Measurements from ENCODE around the gene CD3E. TPM values are rescaled to one million over a fixed set of nuclear protein-coding genes. Genes with fewer than 3 reads are reported as not detected.
A peak's percentile ranks its signal among the peaks of the same experiment; 100 is the strongest.

The CD3E gene
- polyA plus RNA-seq, 3 donors: 0.36 to 0.48 (median 0.39) TPM

DNA sequence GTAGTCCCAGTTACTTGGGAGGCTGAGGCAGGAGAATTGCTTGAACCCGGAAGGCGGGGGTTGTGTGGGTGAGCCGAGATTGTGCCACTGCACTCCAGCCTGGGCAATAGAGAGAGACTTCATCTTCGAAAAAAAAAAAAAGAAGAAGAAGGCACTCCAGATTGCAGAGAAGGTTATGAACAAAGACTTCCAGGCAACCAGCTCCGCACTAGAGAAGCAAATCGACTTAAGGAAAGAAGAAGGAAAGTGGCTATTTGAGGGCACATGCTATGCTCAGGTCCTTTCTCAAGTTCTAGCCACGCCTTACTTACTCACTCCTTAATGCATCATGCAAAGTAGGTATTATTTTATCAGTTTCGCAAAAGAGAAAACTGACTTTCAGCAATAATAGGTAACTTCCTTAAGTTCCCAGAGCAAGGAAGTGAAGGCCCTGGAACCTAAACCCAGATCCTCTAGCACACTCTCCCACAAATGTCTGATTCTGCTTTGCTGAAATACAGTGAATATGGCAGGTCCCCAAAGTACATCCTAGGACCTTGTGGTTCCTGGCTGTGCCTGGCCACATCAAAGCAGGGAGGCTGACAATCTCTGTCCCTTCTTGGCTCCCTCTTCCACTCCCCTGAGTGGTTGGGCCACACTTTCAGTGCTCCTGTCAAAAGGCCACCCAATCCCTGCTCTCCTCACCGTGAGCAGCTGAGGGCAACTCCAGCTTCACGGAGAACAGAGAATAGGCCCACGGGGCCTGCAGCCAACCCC is 14.2 kb downstream of the CD3E start:
- DNase-seq (ENCODE audit: extremely low read depth in 1 of 11, low read depth in 9 of 11, low spot score in 4 of 11): no peak

DNA sequence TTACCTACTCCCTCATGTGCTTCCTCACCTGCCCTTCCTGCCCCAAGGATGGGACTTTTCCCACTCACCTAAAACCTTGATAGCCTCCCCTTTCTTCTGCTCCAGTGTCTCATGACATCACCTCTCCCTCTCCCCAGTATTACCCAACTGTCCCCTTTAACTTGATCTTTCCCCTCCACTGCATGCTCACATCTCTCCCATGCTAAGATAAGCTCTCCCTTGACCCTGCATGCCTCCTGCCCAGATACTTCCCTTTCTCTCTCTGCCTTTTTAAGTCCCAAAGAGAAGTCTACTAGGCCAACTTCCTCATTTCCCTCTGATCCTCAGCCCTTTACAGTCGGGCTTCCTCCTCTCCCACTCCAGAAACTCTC is 14.8 kb downstream of the CD3E start:
- DNase-seq (ENCODE audit: extremely low read depth in 1 of 11, low read depth in 9 of 11, low spot score in 4 of 11): no peak

DNA sequence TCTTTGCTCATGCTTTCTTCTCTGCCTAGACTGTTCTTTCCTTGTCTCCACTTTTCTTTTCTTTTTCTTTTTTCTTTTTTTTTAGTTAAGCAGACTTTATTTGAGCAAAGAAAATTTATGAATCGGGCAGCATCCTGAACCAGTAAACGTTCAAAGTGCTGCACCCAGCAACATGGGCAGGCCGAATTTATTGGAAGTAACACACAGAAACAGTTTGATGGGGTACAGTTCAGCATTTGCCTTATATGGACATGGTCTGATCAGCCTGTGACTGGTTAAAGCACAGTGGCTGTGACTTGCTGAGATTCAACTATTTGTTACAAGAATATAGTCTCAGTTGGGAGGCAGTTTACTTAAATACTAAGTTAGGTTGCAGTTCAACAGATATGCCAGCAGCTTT is 16.0 kb downstream of the CD3E start:
- no peak for DNase-seq (ENCODE audit: extremely low read depth in 1 of 11, low read depth in 9 of 11, low spot score in 4 of 11)

DNA sequence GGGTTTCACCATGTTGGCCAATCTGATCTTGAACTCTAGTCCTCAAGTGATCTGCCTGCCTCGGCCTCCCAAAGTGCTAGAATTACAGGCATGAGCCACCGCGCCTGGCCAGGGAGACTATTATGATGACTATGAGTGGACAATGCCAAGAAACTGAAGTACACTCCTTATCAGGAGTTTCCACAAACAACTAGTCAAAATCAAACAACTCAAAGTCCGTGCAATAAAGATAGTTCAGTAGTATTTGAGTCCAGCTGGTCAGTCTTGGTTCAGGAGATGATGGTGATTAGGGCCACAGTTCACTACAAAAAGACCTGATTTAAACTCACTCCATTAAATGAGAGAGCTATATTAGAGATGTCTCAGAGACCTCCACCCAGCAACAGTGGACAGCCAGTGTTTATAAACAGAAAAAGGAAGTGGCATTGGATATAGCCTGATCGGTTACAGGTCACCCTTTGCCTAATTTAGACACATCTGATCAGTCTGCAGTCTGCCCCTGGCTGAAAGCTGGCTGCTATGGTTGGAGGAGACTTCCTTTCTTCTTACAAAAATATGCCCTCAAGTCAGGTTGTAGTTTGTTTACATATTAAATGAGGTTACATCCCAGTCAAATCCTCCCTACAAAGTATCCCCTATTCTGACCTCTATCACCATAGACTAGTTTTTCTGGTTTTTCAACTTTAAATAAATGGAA is 17.0 kb downstream of the CD3E start:
- DNase-seq (ENCODE audit: extremely low read depth in 1 of 11, low read depth in 9 of 11, low spot score in 4 of 11): no peak

DNA sequence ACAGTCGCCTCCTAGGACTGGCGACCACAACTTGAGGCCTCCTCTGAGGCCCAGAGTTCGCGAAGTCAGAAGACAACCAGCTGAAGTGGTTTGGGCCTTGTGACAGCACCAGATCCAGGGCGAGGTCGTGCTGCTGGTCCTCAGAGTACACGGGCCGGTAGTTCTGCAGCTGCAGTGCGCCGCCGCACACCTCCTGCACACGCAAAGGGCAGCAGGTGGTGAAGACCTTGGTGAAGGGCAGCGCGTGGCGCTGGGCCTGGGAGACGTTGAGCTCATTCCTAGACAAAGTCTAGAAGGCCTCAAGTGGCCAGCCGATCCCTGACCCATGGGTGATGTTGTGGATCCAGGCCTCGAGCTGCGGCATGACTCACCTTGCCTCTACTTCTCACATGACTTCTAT is 18.2 kb downstream of the CD3E start:
- DNase-seq (ENCODE audit: extremely low read depth in 1 of 11, low read depth in 9 of 11, low spot score in 4 of 11): no peak

DNA sequence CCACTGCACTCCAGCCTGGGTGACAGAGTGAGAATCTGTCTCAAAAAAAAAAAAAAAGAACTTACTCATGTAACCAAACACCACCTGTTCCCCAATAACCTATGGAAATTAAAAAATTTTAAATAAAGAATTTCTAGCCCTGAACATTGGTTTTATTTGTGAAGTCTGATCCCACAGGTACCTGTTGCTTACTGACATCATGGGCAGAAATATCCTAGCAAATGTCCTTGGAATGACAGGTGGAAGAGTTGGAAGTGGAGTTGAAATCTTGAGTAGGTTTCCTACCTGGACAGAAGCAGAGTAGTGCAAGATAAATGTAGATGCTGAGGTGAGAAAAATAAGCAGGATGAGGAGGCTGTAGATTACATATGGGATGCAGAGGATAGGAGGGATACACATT is 20.8 kb downstream of the CD3E start:
- no peak for DNase-seq (ENCODE audit: extremely low read depth in 1 of 11, low read depth in 9 of 11, low spot score in 4 of 11)

DNA sequence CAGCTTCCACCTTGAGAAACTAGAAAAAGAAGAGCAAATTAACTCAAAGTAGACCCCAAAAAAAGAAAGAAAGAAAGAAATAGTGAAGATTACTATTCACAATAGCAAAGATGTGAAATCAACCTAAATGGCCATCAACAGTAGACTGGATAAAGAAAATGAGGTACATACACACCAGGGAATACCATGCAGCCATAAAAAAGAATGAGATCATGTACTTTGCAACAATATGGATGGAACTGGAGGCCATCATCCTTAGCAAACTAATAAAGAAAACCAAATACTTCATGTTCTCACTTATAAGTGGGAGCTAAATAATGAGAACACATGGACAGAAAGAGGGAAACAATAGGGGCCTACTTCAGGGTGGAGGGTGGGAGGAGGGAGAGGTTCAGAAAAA is 24.2 kb downstream of the CD3E start:
- no peak for DNase-seq (ENCODE audit: extremely low read depth in 1 of 11, low read depth in 9 of 11, low spot score in 4 of 11)

DNA sequence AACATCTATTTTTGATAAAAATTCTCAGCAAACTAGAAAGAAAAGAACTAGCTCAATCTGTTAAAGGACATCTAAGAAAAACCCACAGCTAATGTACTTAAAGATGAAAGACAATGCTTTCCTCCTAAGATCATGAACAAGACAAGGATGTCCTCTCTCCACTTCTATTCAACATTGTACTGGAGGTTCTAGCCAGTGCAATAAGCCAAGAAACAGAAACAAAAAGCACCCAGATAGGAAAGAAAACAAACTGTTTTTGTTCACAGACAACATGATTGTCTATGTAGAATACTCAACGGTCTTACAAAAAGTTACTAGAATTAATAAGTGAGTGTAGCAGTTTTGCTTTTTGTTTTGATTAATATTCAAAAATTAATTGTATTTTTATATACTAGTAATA is 30.2 kb downstream of the CD3E start:
- no peak for DNase-seq (ENCODE audit: extremely low read depth in 1 of 11, low read depth in 9 of 11, low spot score in 4 of 11)

DNA sequence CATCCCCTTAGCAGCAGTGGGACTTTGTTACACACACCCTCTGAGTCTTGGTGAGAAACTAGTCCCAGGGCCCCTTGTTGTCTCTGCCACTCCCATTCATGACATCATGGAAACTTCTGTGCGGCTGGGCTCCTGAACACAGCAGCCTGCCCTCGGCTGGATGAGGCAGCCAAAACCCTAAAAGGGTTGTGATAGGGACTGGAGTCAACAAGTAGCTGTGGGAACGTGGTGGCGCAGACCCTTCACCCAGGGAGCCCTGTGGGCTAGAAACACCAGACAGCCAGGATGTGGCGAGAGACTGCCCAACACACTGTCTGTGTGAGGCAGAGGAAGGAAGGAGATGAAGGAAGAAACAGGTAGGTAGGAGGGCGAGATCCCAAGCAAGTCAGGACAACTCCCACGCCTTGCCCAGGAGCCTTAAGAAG is 34.1 kb downstream of the CD3E start:
- no peak for DNase-seq (ENCODE audit: extremely low read depth in 1 of 11, low read depth in 9 of 11, low spot score in 4 of 11)

DNA sequence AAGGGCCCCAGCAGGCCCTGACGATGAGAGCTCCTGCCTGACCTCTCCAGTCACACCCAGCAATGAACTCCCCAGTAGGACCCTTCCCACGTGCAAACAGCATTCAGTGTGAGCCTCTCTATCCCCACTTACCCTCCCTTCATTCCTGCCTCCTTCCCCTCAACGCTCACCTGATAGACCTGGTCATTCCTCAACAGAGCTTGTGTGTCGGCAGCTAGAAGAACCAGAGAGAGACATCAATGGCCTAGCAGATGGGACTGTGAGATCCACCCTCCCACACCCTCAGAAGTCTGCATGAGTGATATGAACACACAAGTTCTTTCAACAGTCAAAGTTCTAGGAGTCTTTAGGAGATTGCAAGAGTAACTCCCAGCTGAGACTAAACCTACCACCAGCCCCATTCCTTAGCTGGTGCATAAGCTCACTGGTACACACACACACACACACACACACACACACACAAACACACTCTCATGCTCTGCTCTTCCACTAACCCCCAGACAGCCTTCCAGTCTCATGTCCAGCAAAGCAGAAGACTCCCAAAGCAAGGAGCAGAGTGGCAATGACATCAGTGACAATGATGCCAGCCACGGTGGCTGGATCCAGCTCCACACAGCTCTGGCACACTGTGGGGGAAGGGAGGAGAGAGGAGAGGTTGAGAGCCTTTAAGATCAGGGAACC is 34.9 kb downstream of the CD3E start:
- no peak for DNase-seq (ENCODE audit: extremely low read depth in 1 of 11, low read depth in 9 of 11, low spot score in 4 of 11)

DNA sequence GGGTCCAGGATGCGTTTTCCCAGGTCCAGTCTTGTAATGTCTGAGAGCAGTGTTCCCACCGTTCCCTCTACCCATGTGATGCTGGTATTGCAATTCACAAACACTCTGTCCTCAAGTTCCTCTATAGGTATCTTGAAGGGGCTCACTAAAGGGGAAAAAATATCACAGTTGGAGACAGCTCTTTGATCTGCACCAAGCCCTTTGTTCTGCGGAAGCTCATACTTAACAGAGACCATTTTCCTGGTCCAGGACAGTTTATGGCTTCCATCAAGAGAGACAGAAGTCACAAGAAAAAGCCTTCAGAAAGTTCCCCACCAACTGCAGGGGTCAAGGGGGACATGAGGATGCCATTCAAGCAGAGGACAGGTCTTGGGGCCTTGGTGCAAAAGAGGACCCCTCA is 35.9 kb downstream of the CD3E start:
- DNase-seq (ENCODE audit: extremely low read depth in 1 of 11, low read depth in 9 of 11, low spot score in 4 of 11): no peak

DNA sequence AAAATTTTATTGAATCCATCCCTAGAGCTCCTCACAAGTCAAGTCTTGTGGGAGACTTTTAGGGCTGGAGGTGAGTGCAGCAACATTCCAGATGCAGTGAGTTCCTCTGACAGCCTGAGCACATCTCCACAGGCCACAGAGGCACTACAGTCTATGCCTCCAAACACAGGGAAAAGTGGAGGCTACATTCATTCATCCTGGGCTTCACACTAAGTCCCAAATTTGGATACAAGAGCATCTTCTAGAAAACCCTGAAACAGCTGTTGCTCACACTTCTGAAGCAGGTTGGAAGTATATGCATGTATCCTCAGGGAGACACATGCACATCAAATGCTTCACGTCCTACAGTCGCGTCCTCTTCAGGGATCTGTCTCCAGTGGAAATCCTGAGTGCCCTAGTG is 36.7 kb downstream of the CD3E start:
- DNase-seq (ENCODE audit: extremely low read depth in 1 of 11, low read depth in 9 of 11, low spot score in 4 of 11): no peak

DNA sequence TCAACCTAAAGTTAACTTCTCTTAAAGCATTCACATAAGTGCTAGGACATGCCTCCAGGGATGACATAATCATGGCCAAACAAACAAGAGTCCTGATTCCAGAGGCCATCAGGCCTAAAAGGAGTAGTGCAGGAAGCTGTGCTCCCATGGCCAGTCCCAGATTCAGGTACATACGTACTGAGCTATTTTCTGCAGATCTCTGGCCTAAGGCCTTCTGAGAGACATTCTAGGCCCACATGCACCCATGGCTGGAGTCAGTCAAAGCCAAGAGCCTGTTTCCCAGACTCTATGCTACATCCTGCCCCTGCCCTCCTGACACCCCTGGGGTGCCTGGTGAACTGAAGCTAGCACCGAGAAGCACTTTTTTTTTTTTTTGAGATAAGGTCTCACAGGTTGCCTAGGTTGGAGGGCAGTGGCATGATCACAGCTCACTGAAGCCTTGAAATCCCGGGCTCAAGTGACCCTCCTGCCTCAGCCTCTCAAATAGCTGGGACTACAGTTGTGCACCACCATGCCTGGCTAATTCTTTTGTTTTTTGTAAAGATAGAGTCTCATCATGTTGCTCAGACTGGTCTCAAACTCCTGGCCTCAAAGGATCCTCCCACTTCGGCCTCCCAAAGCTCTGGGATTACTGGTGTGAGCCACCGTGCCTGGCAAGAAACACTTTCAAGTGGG is 37.4 kb downstream of the CD3E start:
- DNase-seq (ENCODE audit: extremely low read depth in 1 of 11, low read depth in 9 of 11, low spot score in 4 of 11): no peak

DNA sequence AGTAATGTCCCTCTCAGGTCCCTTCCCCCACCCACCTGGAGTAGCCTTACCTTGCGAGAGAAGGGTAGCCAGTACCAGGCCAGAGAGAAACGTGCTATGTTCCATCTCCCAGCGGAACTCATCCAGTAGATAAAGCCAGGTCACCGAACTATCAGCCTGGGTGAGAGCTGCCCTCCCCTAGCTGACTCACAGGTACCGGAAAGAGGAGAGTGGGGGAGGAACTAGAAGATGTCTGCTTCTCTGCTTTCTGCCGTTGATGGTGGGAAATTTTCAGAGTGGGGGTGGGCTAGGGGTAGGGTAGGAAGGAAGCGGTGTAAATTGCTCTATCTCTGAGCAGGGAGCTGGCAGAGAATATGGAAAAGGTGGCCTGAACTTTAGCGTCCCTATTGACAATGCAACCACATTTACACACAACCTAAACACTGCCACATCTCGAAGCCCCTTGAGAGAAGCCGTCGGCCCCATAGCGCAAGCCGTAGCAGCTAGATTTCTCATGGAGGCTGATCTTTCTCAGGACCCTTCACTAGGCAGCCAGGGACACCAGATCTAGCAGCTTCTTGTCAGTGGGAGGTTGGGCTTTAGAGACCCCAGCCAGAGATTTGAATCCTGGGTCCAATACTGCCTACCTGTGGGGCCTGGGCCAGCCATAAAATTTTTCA is 38.1 kb downstream of the CD3E start, which contains the start of gene CD3D:
Gene CD3D (minus strand): TSS at position 203 of the 659 bp plus-strand sequence. CDS start 98 bp downstream, at position 105.
- no peak for DNase-seq (ENCODE audit: extremely low read depth in 1 of 11, low read depth in 9 of 11, low spot score in 4 of 11)

DNA sequence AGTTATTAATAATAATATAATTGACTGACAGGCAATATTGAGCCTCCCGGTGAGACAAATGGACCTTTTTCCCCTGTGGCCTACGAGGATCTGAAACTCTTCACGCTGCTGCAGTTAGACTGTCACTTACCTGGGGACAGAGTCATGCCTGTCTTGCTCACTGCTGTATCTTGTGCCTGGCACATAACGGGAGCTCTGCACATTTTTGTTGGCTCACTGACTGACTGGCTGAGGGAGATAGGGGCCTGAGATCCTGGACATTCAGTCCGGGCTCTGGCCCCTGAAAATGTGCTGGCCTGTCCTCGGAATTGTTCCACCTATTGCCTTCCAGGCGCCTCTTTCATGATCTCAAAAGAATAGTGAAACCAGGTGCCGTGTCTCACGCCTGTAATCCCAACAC is 38.7 kb downstream of the CD3E start:
- DNase-seq (ENCODE audit: extremely low read depth in 1 of 11, low read depth in 9 of 11, low spot score in 4 of 11): no peak

DNA sequence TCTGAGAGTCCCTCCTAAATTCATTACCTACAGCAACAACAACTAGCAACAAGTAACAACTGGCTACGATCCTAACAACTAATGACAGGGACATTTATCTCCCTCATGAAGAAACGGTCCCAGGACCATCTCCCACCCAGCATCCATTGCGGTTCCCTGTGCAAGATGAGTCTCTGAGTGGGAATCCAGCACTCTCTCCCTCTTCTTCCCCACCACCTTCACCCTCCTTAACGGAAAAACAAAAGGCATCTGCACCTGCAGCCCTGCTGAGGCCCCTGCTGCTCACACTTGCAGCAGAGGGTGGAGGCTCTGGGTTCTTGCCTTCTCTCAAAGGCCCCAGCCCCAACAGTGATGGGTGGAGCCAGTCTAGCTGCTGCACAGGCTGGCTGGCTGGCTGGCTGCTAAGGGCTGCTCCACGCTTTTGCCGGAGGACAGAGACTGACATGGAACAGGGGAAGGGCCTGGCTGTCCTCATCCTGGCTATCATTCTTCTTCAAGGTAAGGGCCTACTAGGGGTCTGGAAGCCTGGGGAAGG is 39.5 kb downstream of the CD3E start, which contains the start of gene CD3G:
Gene CD3G (plus strand): TSS at position 364 of the 535 bp plus-strand sequence. CDS start 80 bp downstream, at position 444.
- DNase-seq (ENCODE audit: extremely low read depth in 1 of 11, low read depth in 9 of 11, low spot score in 4 of 11): no peak

DNA sequence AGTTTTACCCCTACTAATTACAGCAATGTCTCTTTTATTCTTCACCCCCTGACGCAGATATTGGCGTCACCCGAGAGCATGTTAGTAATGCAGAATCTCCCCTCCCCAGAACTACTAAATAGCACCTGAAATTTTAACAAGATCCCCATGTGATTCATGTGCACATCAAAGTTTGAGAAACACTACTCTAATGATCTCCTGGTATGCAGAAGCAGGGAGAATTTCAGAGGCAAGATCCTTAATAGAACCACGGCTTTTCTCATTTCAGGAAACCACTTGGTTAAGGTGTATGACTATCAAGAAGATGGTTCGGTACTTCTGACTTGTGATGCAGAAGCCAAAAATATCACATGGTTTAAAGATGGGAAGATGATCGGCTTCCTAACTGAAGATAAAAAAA is 44.9 kb downstream of the CD3E start:
- DNase-seq (ENCODE audit: extremely low read depth in 1 of 11, low read depth in 9 of 11, low spot score in 4 of 11): no peak

DNA sequence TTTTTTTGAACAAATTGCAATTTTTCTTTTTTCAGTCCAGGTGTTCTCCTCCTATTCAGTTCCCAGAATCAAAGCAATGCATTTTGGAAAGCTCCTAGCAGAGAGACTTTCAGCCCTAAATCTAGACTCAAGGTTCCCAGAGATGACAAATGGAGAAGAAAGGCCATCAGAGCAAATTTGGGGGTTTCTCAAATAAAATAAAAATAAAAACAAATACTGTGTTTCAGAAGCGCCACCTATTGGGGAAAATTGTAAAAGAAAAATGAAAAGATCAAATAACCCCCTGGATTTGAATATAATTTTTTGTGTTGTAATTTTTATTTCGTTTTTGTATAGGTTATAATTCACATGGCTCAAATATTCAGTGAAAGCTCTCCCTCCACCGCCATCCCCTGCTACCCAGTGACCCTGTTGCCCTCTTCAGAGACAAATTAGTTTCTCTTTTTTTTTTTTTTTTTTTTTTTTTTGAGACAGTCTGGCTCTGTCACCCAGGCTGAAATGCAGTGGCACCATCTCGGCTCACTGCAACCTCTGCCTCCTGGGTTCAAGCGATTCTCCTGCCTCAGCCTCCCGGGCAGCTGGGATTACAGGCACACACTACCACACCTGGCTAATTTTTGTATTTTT is 48.7 kb downstream of the CD3E start:
- DNase-seq (ENCODE audit: extremely low read depth in 1 of 11, low read depth in 9 of 11, low spot score in 4 of 11): peak in 5 of 11 donors; percentile 7 to 27 (median 12)
